HG03378 (cell line): ENCODE results near the gene RFC1.
"Not testable (repeated sequence)": the region's sequence is repeated elsewhere in the genome, so short reads cannot be mapped to it uniquely, and the experiment has no call there.

ENCODE experiments used
- ATAC-seq: cut with Tn5 transposase; IDR thresholded peaks from one replicate; pipeline ENCODE4 v1.9.1; 2021; ENCODE audit warnings: mild to moderate bottlenecking, moderate library complexity; ENCODE audit not compliant: unreplicated experiment

RFC1 gene

DNA sequence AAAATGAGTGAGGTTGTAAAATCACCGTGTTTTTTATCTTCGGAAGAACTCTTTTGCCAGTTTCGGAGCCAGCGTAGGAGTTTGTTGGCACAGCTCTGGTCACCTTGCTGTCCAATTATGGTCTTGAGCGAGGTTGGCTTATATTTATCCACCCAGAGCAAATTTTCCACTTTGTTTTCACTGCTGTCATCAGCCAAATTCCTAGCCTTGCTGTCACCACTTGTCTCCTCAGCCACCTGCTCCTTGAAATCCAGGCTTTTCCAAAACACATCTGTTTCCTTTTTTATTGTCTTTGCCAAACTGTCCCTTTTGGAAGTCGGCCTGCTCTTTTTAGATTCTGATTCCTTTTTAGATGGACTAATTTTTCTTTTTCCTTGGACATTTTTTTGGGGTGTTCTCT lies 57.6 kb downstream of the RFC1 start:
- ATAC-seq = no peak

DNA sequence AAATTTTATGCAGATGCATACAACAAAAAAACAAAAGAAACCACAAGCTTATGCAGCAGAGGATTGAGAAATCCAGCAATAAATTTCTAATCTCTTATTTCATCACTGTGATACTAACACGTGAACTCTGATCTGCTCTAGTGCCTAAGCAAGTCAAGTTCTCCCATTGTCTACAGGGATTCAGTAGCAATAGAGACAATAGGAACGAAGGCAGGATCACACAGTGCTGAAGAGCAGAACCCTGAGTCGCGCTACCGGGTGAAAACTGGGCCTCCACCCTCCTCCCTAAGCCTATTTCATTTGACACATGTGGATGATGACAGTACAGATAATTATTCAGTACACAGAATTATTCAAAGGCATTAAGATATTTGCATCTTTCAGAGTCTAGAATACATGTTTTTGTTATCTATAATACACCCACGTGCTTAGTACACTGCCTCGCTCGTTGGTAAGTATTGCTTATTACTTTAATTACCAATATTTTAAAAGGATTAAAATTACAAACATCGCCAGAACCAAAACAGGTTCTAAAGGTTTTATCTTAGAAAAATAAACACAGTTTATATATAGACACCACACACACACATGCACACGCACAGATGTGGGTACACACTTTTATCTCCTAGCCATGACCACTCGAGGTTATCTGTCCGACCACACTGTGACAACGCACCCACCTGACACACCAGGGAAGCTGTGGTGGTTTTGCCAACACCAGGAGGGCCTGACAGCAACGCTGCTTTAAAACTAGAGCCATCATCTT lies 60.1 kb downstream of the RFC1 start:
- ATAC-seq = no peak

- ATAC-seq = no peak
Observed at GRCh38 chr4:39304651-39305050, 61.5 kb downstream of the RFC1 start.

- ATAC-seq = no peak
Observed at GRCh38 chr4:39303871-39304270, 62.3 kb downstream of the RFC1 start.

GRCh38 chr4:39302901-39303300 lies 63.3 kb downstream of the RFC1 start:
- ATAC-seq = no peak

DNA sequence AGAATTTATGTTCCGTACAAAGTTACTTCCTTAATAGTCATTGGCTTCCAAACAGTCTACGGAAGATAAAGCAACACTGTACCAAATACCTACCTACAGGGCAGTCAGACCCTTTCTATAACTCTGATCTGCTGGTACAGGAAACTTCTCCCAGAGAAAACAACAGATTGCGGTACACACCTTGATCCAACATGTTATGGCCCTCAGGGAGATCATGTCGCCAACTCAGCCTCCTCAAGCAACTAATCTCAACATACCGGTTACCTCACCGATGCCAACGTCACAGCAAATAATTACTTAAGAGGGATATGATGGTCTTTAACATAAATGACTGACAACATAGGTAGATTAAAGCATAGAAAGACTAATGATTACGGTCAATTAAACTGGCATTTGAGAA lies 70.4 kb downstream of the RFC1 start:
- no peak for ATAC-seq

- ATAC-seq = not testable (repeated sequence)
Observed at GRCh38 chr4:39292433-39292832, 73.7 kb downstream of the RFC1 start.

- ATAC-seq = no peak
Observed at GRCh38 chr4:39291686-39292085, 74.5 kb downstream of the RFC1 start.

DNA sequence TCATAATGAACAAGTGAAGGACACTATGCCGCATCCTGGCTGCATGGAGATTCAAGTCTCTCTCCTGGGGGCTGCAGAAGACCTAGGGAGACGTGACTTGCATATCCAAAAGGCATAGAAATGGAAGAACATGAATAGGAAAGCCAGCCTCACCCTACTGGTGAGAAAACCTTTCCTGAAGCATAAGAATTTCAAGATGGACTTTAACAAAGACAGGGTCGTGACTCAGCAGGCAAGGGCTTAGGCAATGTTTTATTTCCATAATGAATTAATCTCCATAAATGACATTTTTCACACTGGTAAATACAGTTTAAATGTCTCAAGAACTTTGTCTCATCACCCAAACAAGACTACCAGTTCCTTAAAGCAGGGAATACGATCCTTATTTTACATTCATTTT lies 78.9 kb downstream of the RFC1 start:
- no peak for ATAC-seq

DNA sequence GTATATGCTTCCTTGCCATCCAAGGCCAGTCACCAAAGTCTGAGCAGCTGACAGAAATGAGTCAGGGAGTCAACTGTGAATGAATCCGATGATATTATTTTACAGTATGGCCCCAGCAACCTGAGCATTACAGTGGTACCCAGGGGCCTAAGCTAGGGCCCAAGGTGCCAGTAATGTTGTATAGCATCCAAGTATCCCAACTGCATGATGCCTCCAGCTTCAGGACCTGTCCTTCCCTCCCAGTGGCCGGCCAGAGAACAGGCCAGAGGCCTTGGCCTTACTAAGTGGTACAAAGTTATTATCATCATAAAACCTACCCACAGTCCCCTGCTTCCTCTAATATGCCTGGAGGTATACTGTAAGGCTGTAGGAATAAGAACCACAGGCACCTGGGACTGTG lies 79.9 kb downstream of the RFC1 start:
- ATAC-seq = no peak

GRCh38 chr4:39285853-39286252 lies 80.3 kb downstream of the RFC1 start:
- ATAC-seq = no peak

- ATAC-seq = no peak
Observed at GRCh38 chr4:39285111-39285795, 80.9 kb downstream of the RFC1 start.

GRCh38 chr4:39280770-39281169 lies 85.4 kb downstream of the RFC1 start:
- ATAC-seq = no peak

- ATAC-seq = no peak
Observed at GRCh38 chr4:39279416-39279815, 86.7 kb downstream of the RFC1 start.

GRCh38 chr4:39278476-39278875 lies 87.7 kb downstream of the RFC1 start:
- ATAC-seq = no peak

DNA sequence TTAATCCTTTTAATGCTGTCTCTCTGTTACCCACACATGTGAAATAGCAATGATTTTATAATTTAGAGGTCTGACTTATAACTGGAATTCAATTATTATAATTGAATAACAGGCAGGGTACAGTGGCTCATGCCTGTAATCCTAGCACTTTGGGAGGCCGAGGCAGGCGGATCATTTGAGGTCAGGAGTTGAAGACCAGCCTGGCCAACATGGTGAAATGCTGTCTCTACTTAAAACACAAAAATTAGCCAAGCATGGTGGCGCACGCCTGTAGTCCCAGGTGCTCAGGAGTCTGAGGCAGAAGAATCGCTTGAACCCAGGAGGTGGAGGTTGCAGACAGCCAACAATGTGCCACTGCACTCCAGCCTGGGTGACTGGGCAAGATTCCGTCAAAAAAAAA lies 88.5 kb downstream of the RFC1 start:
- not testable (repeated sequence) for ATAC-seq

GRCh38 chr4:39274503-39274902 lies 91.7 kb downstream of the RFC1 start:
- no peak for ATAC-seq

GRCh38 chr4:39263895-39264294 lies 102.3 kb downstream of the RFC1 start:
- no peak for ATAC-seq

DNA sequence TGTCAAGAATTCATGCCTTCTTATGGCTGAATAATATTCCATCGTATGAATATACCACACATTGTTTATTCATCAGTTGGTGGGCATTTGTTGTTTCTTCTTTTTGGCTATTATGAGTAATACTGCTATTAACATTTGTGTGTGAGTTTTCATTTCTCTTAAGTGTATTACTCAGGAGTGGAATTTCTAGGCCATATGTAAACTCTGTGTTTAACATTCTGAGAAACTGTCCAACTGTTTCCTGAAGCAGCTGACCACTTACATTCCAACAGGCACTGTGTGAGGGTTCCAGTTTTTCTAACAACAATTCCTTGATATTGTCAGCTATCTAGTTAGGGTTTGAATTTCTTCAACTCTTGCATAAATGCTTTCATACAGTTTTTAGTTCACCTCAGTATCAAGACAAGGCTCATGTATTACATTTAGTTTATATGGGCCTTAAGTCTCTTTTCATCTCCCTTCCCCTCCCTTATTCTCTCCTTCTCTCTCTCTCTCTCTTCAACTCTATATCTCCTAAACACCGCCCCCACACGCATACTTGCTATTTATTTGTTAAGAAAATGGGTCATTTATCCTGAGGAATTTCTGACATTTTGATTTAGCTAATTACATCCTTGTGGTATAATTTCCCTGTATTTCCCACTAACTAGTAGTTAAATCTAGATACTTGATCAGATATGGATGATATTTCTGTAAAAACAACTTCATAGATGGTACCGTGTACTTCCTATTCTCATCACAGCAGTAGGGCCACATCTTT lies 106.4 kb downstream of the RFC1 start:
- no peak for ATAC-seq

GRCh38 chr4:39256436-39256835 lies 109.7 kb downstream of the RFC1 start:
- no peak for ATAC-seq

GRCh38 chr4:39255871-39256270 lies 110.3 kb downstream of the RFC1 start:
- no peak for ATAC-seq

DNA sequence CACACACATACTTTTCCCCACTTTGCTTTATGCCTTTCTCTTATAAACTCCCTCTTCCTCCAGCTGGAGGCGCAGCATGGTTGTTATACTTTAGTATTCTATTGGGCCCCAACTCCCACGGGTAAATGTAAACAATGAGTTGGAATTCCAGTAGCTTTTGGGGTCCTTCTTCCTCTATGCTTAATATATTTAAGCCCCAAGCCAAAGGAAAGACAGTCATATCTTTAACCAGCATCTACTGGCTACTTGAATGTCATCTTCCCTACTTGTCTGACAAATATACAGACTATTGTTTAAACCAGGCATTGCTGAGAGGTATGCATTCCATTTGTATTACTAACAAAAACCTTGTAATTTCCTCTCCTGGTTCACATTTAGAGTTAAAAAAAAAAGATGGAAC lies 110.9 kb downstream of the RFC1 start:
- no peak for ATAC-seq
